GM23248 (cell line): ENCODE data around the gene LMAN2. TPM values are rescaled to one million over a fixed set of nuclear protein-coding genes. Genes with fewer than 3 reads are reported as not detected.

Experiments used
- DNase-seq: peaks from one replicate; pipeline ENCODE4 v3.0.0-alpha.2; 2015
- H2AFZ ChIP-seq: fragments of 200-600 bp; sonication (generic); 2 replicates; pipeline ENCODE4 v1.6.1; 2016; ENCODE audit warnings: antibody characterized with exemption
- H3F3A ChIP-seq: fragments of 200-600 bp; sonication (generic); 2 replicates; pipeline ENCODE4 v1.6.1; 2016; ENCODE audit warnings: mild to moderate bottlenecking, antibody characterized with exemption, mixed run types; ENCODE audit not compliant: insufficient read depth
- H3K27ac ChIP-seq: fragments of 200-600 bp; sonication (generic); 2 replicates; pipeline ENCODE4 v1.5.1; 2016; ENCODE audit warnings: mild to moderate bottlenecking
- H3K27me3 ChIP-seq: fragments of 200-600 bp; sonication (generic); replicated peaks from 2 replicates; pipeline ENCODE4 v1.6.1; 2016; ENCODE audit warnings: mild to moderate bottlenecking; ENCODE audit not compliant: insufficient read depth
- H3K36me3 ChIP-seq: fragments of 200-600 bp; sonication (generic); 2 replicates; pipeline ENCODE4 v1.6.1; 2016; ENCODE audit warnings: low read depth, mild to moderate bottlenecking
- H3K4me1 ChIP-seq: fragments of 200-600 bp; sonication (generic); 2 replicates; pipeline ENCODE4 v1.6.1; 2016; ENCODE audit warnings: mild to moderate bottlenecking; ENCODE audit not compliant: insufficient read depth
- H3K4me2 ChIP-seq: fragments of 200-600 bp; sonication (generic); one replicate; pipeline ENCODE4 v1.6.1; 2016; ENCODE audit warnings: mild to moderate bottlenecking; ENCODE audit not compliant: unreplicated experiment
- H3K4me3 ChIP-seq: fragments of 200-600 bp; sonication (generic); 2 replicates; pipeline ENCODE4 v1.5.1; 2016; ENCODE audit warnings: mild to moderate bottlenecking
- H3K79me2 ChIP-seq: fragments of 200-600 bp; sonication (generic); 2 replicates; pipeline ENCODE4 v1.6.1; 2016; ENCODE audit warnings: mild to moderate bottlenecking; ENCODE audit not compliant: insufficient read depth
- H3K9ac ChIP-seq: fragments of 200-600 bp; sonication (generic); 2 replicates; pipeline ENCODE4 v1.6.1; 2016; ENCODE audit warnings: mild to moderate bottlenecking
- H3K9me2 ChIP-seq: fragments of 200-600 bp; sonication (generic); 2 replicates; pipeline ENCODE4 v1.6.1; 2016; ENCODE audit warnings: mixed run types, mild to moderate bottlenecking, moderate library complexity; ENCODE audit not compliant: insufficient read depth
- H3K9me3 ChIP-seq: fragments of 200-600 bp; sonication (generic); one replicate; pipeline ENCODE4 v1.6.1; 2017; ENCODE audit warnings: low read depth
- H4K20me1 ChIP-seq: fragments of 200-600 bp; sonication (generic); 2 replicates; pipeline ENCODE4 v1.6.0; 2016; ENCODE audit not compliant: insufficient read depth
- EZH2 ChIP-seq: fragments of 200-600 bp; sonication (generic); IDR thresholded peaks from 2 replicates; pipeline ENCODE4 v1.6.1; 2018; ENCODE audit warnings: antibody characterized with exemption, mild to moderate bottlenecking; ENCODE audit not compliant: insufficient read depth, poor library complexity, severe bottlenecking
- EZH2phosphoT487 ChIP-seq: fragments of 200-600 bp; sonication (generic); IDR thresholded peaks from 2 replicates; pipeline ENCODE4 v1.6.1; 2018; ENCODE audit warnings: antibody characterized with exemption, moderate library complexity, mild to moderate bottlenecking, low read depth; ENCODE audit not compliant: insufficient read depth
- WGBS, 2 experiments: methylation state at CpG; one replicate each; pipeline ENCODE4 v1.1.6; 2015 to 2017; ENCODE audit warnings: low lambda C conversion rate in 2 of 2, low coverage in 1 of 2; ENCODE audit errors: missing lambda C conversion rate in 2 of 2; 5-methylcytosine and 5-hydroxymethylcytosine counted together
- in situ Hi-C: fragments of 300-500 bp; cut with MboI; formaldehyde crosslinking; loops from 2 replicates; pipeline ENCODE4 v1.15.0; 2020
- polyA plus RNA-seq: library from polyadenylated mRNA; unstranded; fragments of >200 nt; fragmentation: Nextera tagmentation; extraction: Ambion mirVana; gene quantifications from 2 replicates; pipeline ENCODE4 v1.2.1, GENCODE V29; 2016
- total RNA-seq: library from RNA; depleted of rRNA; stranded (reverse); fragments of >200 nt; shearing (Covaris generic); gene quantifications from 2 replicates; pipeline ENCODE4 v1.2.3, GENCODE V29; 2014

Gene LMAN2
- total and polyA plus RNA-seq, 2 experiments from 2014 or later: 303 to 313 TPM

GRCh38 chr5:177335701-177336065 lies 15.8 kb downstream of the LMAN2 start:
- 85 to 88% methylated on average over 7 of the region's 7 CpGs for WGBS, 2 experiments
- Histone ChIP-seq H3F3A (no peaks in the 10 kb centered on the region), H4K20me1 (no peaks in the 10 kb centered on the region), H3K27me3 (no peaks in the 10 kb centered on the region), H3K4me3 (no peak overlapping the region), H3K4me1 (no peaks in the 10 kb centered on the region), H2AFZ (no peak overlapping the region), H3K27ac (no peak overlapping the region), H3K36me3 (peaks cover 4% of the 10 kb centered on the region; the same call in 1 of the 2 replicates), H3K79me2 (peaks cover 21% of the 10 kb centered on the region), H3K9me3 (no peaks in the 10 kb centered on the region), H3K4me2 (no peak overlapping the region), H3K9ac (no peak overlapping the region), H3K9me2 (no peaks in the 10 kb centered on the region)
- DNase-seq: no peak
- in situ Hi-C loops: no loop called here
- TF ChIP-seq EZH2 (no peak), EZH2phosphoT487 (no peak)

- DNase-seq: no peak
- Histone ChIP-seq H3K9me2 (no peaks in the 10 kb centered on the region), H3K27ac (no peak overlapping the region), H3K9me3 (no peaks in the 10 kb centered on the region), H3K79me2 (peaks cover 15% of the 10 kb centered on the region), H2AFZ (no peak overlapping the region), H3K4me3 (no peak overlapping the region), H4K20me1 (no peaks in the 10 kb centered on the region), H3K9ac (no peak overlapping the region), H3K4me1 (no peaks in the 10 kb centered on the region), H3K27me3 (no peaks in the 10 kb centered on the region), H3K36me3 (peaks cover 4% of the 10 kb centered on the region; the same call in 1 of the 2 replicates), H3K4me2 (no peak overlapping the region), H3F3A (no peaks in the 10 kb centered on the region)
- TF ChIP-seq EZH2 (no peak), EZH2phosphoT487 (no peak)
- in situ Hi-C loops: no loop called here
- 83 to 84% methylated on average over 21 of the region's 21 CpGs for WGBS, 2 experiments
Observed at GRCh38 chr5:177334781-177335700, 16.4 kb downstream of the LMAN2 start.

GRCh38 chr5:177334155-177334551 lies 17.3 kb downstream of the LMAN2 start:
- H3K36me3 ChIP-seq: peaks cover 4% of the 10 kb centered on the region; the same call in 1 of the 2 replicates
- H3K9me3 ChIP-seq: no peaks in the 10 kb centered on the region
- H3K9me2 ChIP-seq: no peaks in the 10 kb centered on the region
- H3K27ac ChIP-seq: no peak overlapping the region
- H4K20me1 ChIP-seq: no peaks in the 10 kb centered on the region
- 61 to 71% methylated on average over 14 to 15 of the region's 15 CpGs for WGBS, 2 experiments
- H3F3A ChIP-seq: no peaks in the 10 kb centered on the region
- no peak overlapping the region for H2AFZ ChIP-seq
- H3K27me3 ChIP-seq: no peaks in the 10 kb centered on the region
- no peak for TF ChIP-seq EZH2phosphoT487
- TF ChIP-seq EZH2: no peak
- H3K4me1 ChIP-seq: no peaks in the 10 kb centered on the region
- DNase-seq: no peak
- in situ Hi-C loops: no loop called here
- H3K4me3 ChIP-seq: no peak overlapping the region
- H3K4me2 ChIP-seq: no peak overlapping the region
- H3K79me2 ChIP-seq: peaks cover 6% of the 10 kb centered on the region; the same call in 1 of the 2 replicates
- H3K9ac ChIP-seq: no peak overlapping the region

GRCh38 chr5:177333420-177334154 lies 17.9 kb downstream of the LMAN2 start:
- Histone ChIP-seq H3F3A (peaks cover 2% of the 10 kb centered on the region; the same call in 1 of the 2 replicates), H3K9ac (no peak overlapping the region), H3K4me1 (no peaks in the 10 kb centered on the region), H3K27ac (no peak overlapping the region), H3K9me2 (no peaks in the 10 kb centered on the region), H3K4me2 (no peak overlapping the region), H3K4me3 (no peak overlapping the region), H3K36me3 (peaks cover 4% of the 10 kb centered on the region; the same call in 1 of the 2 replicates), H3K9me3 (no peaks in the 10 kb centered on the region), H2AFZ (no peak overlapping the region), H4K20me1 (no peaks in the 10 kb centered on the region), H3K79me2 (0 out of 2 replicates have a peak, but pooled peaks cover under 1% of the 10 kb centered on the region), H3K27me3 (no peaks in the 10 kb centered on the region)
- in situ Hi-C loops: no loop called here
- TF ChIP-seq EZH2: no peak
- no peak for TF ChIP-seq EZH2phosphoT487
- WGBS, 2 experiments: 86% methylated on average over 16 of the region's 16 CpGs
- DNase-seq: no peak
